Osteoblast (primary cell): Measurements from ENCODE around the gene THSD7A. TPM values are rescaled to one million over a fixed set of nuclear protein-coding genes. Genes with fewer than 3 reads are reported as not detected.

ENCODE experiments used
- DNase-seq: peaks from one replicate; pipeline ENCODE4 v3.0.0; 2011; ENCODE audit warnings: low spot score, mixed read lengths; ENCODE audit not compliant: insufficient read length; ENCODE audit errors: missing footprints
- H2AFZ ChIP-seq: 2 replicates; pipeline ENCODE4 v1.6.0; 2011; ENCODE audit warnings: mild to moderate bottlenecking, low read length
- H3K27ac ChIP-seq: 2 replicates; pipeline ENCODE4 v1.5.1; 2011; ENCODE audit warnings: mild to moderate bottlenecking, low read depth, low read length, moderate library complexity
- H3K27me3 ChIP-seq: 2 replicates; pipeline ENCODE4 v1.6.0; 2012; ENCODE audit warnings: mild to moderate bottlenecking, control low read depth, inconsistent platforms, low read length, moderate library complexity; ENCODE audit not compliant: insufficient read depth
- H3K36me3 ChIP-seq: 2 replicates; pipeline ENCODE4 v1.5.1; 2011; ENCODE audit warnings: mild to moderate bottlenecking, low read length, control low read depth, moderate library complexity; ENCODE audit not compliant: insufficient read depth
- H3K4me1 ChIP-seq: 2 replicates; pipeline ENCODE4 v1.5.1; 2011; ENCODE audit warnings: mild to moderate bottlenecking, low read length, control low read depth, moderate library complexity; ENCODE audit not compliant: insufficient read depth
- H3K4me2 ChIP-seq: 2 replicates; pipeline ENCODE4 v1.6.0; 2011; ENCODE audit warnings: mild to moderate bottlenecking, low read length; ENCODE audit not compliant: insufficient read depth
- H3K4me3 ChIP-seq: fragments of 200-600 bp; sonication (generic); 3 replicates; pipeline ENCODE4 v1.5.1; 2012; ENCODE audit warnings: mild to moderate bottlenecking, low read length, inconsistent platforms; ENCODE audit not compliant: insufficient read depth
- H3K79me2 ChIP-seq: 2 replicates; pipeline ENCODE4 v1.6.0; 2012; ENCODE audit warnings: mild to moderate bottlenecking, low read length, control low read depth, inconsistent platforms; ENCODE audit not compliant: insufficient read depth
- H3K9me3 ChIP-seq: 2 replicates; pipeline ENCODE4 v1.5.1; 2011; ENCODE audit warnings: low read depth, low read length, control low read depth
- H4K20me1 ChIP-seq: 2 replicates; pipeline ENCODE4 v1.6.0; 2012; ENCODE audit warnings: mild to moderate bottlenecking, low read length, control low read depth; ENCODE audit not compliant: insufficient read depth
- total RNA-seq: library from RNA; depleted of rRNA; stranded (reverse); fragments of >200 nt; gene quantifications from 2 replicates; pipeline ENCODE4 v1.2.3, GENCODE V29; 2012
- TF ChIP-seq, protein P1 (sequence below): IDR thresholded peaks from 2 replicates; pipeline ENCODE4 v1.5.1; 2011; ENCODE audit warnings: mild to moderate bottlenecking, low read depth, low read length, moderate library complexity; ENCODE audit errors: extremely low read depth

The THSD7A gene
- total RNA-seq, 1 donor = under 0.01 TPM

- Histone ChIP-seq H3K9me3 (no peaks in the 10 kb centered on the region), H3K79me2 (no peaks in the 10 kb centered on the region), H3K4me1 (no peaks in the 10 kb centered on the region), H3K4me3 (no peak overlapping the region), H3K36me3 (no peaks in the 10 kb centered on the region), H3K27ac (no peak overlapping the region), H2AFZ (no peak overlapping the region), H4K20me1 (no peaks in the 10 kb centered on the region), H3K4me2 (no peak overlapping the region), H3K27me3 (no peaks in the 10 kb centered on the region)
- DNase-seq = no peak
- TF ChIP-seq, protein P1, sequence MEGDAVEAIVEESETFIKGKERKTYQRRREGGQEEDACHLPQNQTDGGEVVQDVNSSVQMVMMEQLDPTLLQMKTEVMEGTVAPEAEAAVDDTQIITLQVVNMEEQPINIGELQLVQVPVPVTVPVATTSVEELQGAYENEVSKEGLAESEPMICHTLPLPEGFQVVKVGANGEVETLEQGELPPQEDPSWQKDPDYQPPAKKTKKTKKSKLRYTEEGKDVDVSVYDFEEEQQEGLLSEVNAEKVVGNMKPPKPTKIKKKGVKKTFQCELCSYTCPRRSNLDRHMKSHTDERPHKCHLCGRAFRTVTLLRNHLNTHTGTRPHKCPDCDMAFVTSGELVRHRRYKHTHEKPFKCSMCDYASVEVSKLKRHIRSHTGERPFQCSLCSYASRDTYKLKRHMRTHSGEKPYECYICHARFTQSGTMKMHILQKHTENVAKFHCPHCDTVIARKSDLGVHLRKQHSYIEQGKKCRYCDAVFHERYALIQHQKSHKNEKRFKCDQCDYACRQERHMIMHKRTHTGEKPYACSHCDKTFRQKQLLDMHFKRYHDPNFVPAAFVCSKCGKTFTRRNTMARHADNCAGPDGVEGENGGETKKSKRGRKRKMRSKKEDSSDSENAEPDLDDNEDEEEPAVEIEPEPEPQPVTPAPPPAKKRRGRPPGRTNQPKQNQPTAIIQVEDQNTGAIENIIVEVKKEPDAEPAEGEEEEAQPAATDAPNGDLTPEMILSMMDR = no peak
These were observed 56.0 kb downstream of the THSD7A start for GRCh38 chr7:11776039-11776438.

GRCh38 chr7:11775401-11775800, 56.6 kb downstream of the THSD7A start:
- TF ChIP-seq, protein P1 = no peak
- Histone ChIP-seq H3K27ac (no peak overlapping the region), H3K9me3 (no peaks in the 10 kb centered on the region), H2AFZ (no peak overlapping the region), H3K4me1 (no peaks in the 10 kb centered on the region), H4K20me1 (no peaks in the 10 kb centered on the region), H3K27me3 (no peaks in the 10 kb centered on the region), H3K4me2 (no peak overlapping the region), H3K36me3 (no peaks in the 10 kb centered on the region), H3K4me3 (no peak overlapping the region), H3K79me2 (no peaks in the 10 kb centered on the region)
- DNase-seq = no peak

- Histone ChIP-seq H4K20me1 (no peaks in the 10 kb centered on the region), H3K9me3 (no peaks in the 10 kb centered on the region), H3K27me3 (no peaks in the 10 kb centered on the region), H3K79me2 (no peaks in the 10 kb centered on the region), H3K27ac (no peak overlapping the region), H3K4me2 (no peak overlapping the region), H3K36me3 (no peaks in the 10 kb centered on the region), H3K4me3 (no peak overlapping the region), H2AFZ (no peak overlapping the region), H3K4me1 (no peaks in the 10 kb centered on the region)
- TF ChIP-seq, protein P1 = no peak
- no peak for DNase-seq
These were observed 63.7 kb downstream of the THSD7A start for GRCh38 chr7:11768263-11768662.

- Histone ChIP-seq H3K9me3 (no peaks in the 10 kb centered on the region), H3K36me3 (no peaks in the 10 kb centered on the region), H2AFZ (no peak overlapping the region), H3K27me3 (no peaks in the 10 kb centered on the region), H3K27ac (no peak overlapping the region), H3K4me1 (no peaks in the 10 kb centered on the region), H3K4me2 (no peak overlapping the region), H3K4me3 (no peak overlapping the region), H4K20me1 (no peaks in the 10 kb centered on the region), H3K79me2 (no peaks in the 10 kb centered on the region)
- TF ChIP-seq, protein P1 = no peak
- DNase-seq = no peak
These were observed 64.8 kb downstream of the THSD7A start for GRCh38 chr7:11767148-11767547.
